HepG2 (cell line): ENCODE results near the gene SULT1E1. TPM values are rescaled to one million over a fixed set of nuclear protein-coding genes. Genes with fewer than 3 reads are reported as not detected.
A peak's percentile ranks its signal among the peaks of the same experiment; 100 is the strongest.

Experiments used
- AKAP8 ChIP-seq: sonication (generic); formaldehyde crosslinking; IDR thresholded peaks from 2 replicates; pipeline ENCODE4 v1.5.1; 2020; ENCODE audit warnings: mild to moderate bottlenecking, missing genetic modification reagents
- BCL6 ChIP-seq: IDR thresholded peaks from 2 replicates; pipeline ENCODE4 v1.6.1; 2016; ENCODE audit warnings: missing genetic modification reagents, missing compliant biosample characterization
- CC2D1A ChIP-seq: sonication (generic); formaldehyde crosslinking; IDR thresholded peaks from 2 replicates; pipeline ENCODE4 v1.8.1; 2023; ENCODE audit warnings: mild to moderate bottlenecking, missing genetic modification reagents
- CENPX ChIP-seq: sonication (generic); formaldehyde crosslinking; IDR thresholded peaks from 2 replicates; pipeline ENCODE4 v1.9.0; 2021; ENCODE audit warnings: mild to moderate bottlenecking, missing genetic modification reagents, moderate library complexity
- CHD4 ChIP-seq: fragments of 200-600 bp; sonication (generic); IDR thresholded peaks from 2 replicates; pipeline ENCODE4 v1.7.0; 2017; ENCODE audit warnings: mild to moderate bottlenecking, low read length, borderline replicate concordance
- CREB1 ChIP-seq, 2 experiments: fragments of 450-650 bp in 1 of 2; IDR thresholded peaks; 2 replicates each; pipeline ENCODE4 v1.6.1; 2016 to 2017; ENCODE audit warnings: control low read depth in 1 of 2, mild to moderate bottlenecking in 1 of 2, missing compliant biosample characterization in 1 of 2, missing genetic modification characterization in 1 of 2
- FIP1L1 ChIP-seq: fragments of 200-400 bp; formaldehyde crosslinking; IDR thresholded peaks from 2 replicates; pipeline ENCODE4 v1.6.1; 2018; ENCODE audit warnings: low read depth, mild to moderate bottlenecking, low read length, moderate library complexity, borderline replicate concordance; ENCODE audit not compliant: insufficient read depth
- HNRNPL ChIP-seq: fragments of 200-400 bp; formaldehyde crosslinking; IDR thresholded peaks from 2 replicates; pipeline ENCODE4 v1.6.1; 2017; ENCODE audit warnings: mild to moderate bottlenecking, low read depth, low read length
- JUNB ChIP-seq: sonication (generic); formaldehyde crosslinking; IDR thresholded peaks from 2 replicates; pipeline ENCODE4 v1.8.0; 2022; ENCODE audit warnings: missing genetic modification reagents, mild to moderate bottlenecking, borderline replicate concordance
- KDM2A ChIP-seq: sonication (generic); formaldehyde crosslinking; IDR thresholded peaks from 2 replicates; pipeline ENCODE4 v1.4.0; 2020; ENCODE audit warnings: low read depth, missing genetic modification reagents, borderline replicate concordance
- KLF12 ChIP-seq: sonication (generic); formaldehyde crosslinking; IDR thresholded peaks from 2 replicates; pipeline ENCODE4 v1.4.0; 2020; ENCODE audit warnings: missing genetic modification reagents, borderline replicate concordance
- KLF9 ChIP-seq: IDR thresholded peaks from 2 replicates; pipeline ENCODE4 v1.6.1; 2016; ENCODE audit warnings: low read depth
- MBNL3 ChIP-seq: fragments of 250-450 bp; sonication (Bioruptor Pico); conservative IDR thresholded peaks from 2 replicates; pipeline ENCODE4 v1.8.0; 2022; ENCODE audit warnings: mild to moderate bottlenecking, inconsistent platforms
- NPAS2 ChIP-seq: sonication (generic); formaldehyde crosslinking; IDR thresholded peaks from 2 replicates; pipeline ENCODE4 v1.8.0; 2022; ENCODE audit warnings: mild to moderate bottlenecking, missing genetic modification reagents, borderline replicate concordance
- RXRA ChIP-seq: sonication (generic); formaldehyde crosslinking; IDR thresholded peaks from 2 replicates; pipeline ENCODE4 v1.5.1; 2020; ENCODE audit warnings: missing genetic modification reagents
- SMAD9 ChIP-seq: sonication (generic); formaldehyde crosslinking; IDR thresholded peaks from 2 replicates; pipeline ENCODE4 v1.5.1; 2020; ENCODE audit warnings: mild to moderate bottlenecking, missing genetic modification reagents
- SNAPC2 ChIP-seq: sonication (generic); formaldehyde crosslinking; IDR thresholded peaks from 2 replicates; pipeline ENCODE4 v1.8.1; 2022; ENCODE audit warnings: mild to moderate bottlenecking, missing genetic modification reagents
- SP140L ChIP-seq: sonication (generic); formaldehyde crosslinking; IDR thresholded peaks from 2 replicates; pipeline ENCODE4 v1.4.0; 2020; ENCODE audit warnings: missing genetic modification reagents, borderline replicate concordance
- SRSF9 ChIP-seq: fragments of 200-400 bp; formaldehyde crosslinking; IDR thresholded peaks from 2 replicates; pipeline ENCODE4 v1.6.1; 2018; ENCODE audit warnings: borderline replicate concordance, mild to moderate bottlenecking, low read depth, low read length; ENCODE audit not compliant: insufficient read depth, poor library complexity, severe bottlenecking
- TMF1 ChIP-seq: sonication (generic); formaldehyde crosslinking; IDR thresholded peaks from 2 replicates; pipeline ENCODE4 v1.8.1; 2022; ENCODE audit warnings: low read depth, missing genetic modification reagents
- ZBTB20 ChIP-seq: sonication (generic); formaldehyde crosslinking; IDR thresholded peaks from 2 replicates; pipeline ENCODE4 v1.8.1; 2023; ENCODE audit warnings: missing genetic modification reagents, low read depth, mild to moderate bottlenecking, borderline replicate concordance
- ZFP90 ChIP-seq: sonication (generic); formaldehyde crosslinking; IDR thresholded peaks from 2 replicates; pipeline ENCODE4 v1.8.0; 2022; ENCODE audit warnings: missing genetic modification reagents, mild to moderate bottlenecking, inconsistent platforms, borderline replicate concordance
- ZFY ChIP-seq: sonication (generic); formaldehyde crosslinking; IDR thresholded peaks from 2 replicates; pipeline ENCODE4 v1.4.0; 2020; ENCODE audit warnings: missing genetic modification reagents
- ZMYM3 ChIP-seq: sonication (generic); formaldehyde crosslinking; IDR thresholded peaks from 2 replicates; pipeline ENCODE4 v1.5.1; 2020; ENCODE audit warnings: mild to moderate bottlenecking, missing genetic modification reagents
- ZNF7 ChIP-seq: IDR thresholded peaks from 2 replicates; pipeline ENCODE4 v1.6.1; 2016; ENCODE audit warnings: missing biosample characterization, missing genetic modification reagents
- ZNF768 ChIP-seq: sonication (generic); formaldehyde crosslinking; IDR thresholded peaks from 2 replicates; pipeline ENCODE4 v1.4.0; 2020; ENCODE audit warnings: missing genetic modification reagents
- ZNF883 ChIP-seq: sonication (generic); formaldehyde crosslinking; IDR thresholded peaks from 2 replicates; pipeline ENCODE4 v1.5.1; 2020; ENCODE audit warnings: mild to moderate bottlenecking, missing genetic modification reagents; ENCODE audit errors: not compliant biosample characterization
- polyA plus RNA-seq, 8 experiments: library from polyadenylated mRNA; depleted of rRNA in 3 of 8; stranded (reverse) in 7 of 8; unstranded in 1 of 8; fragments of >200 nt; fragmentation: Illumina TruSeq in 4 of 8; extraction: Trizol in 4 of 8; gene quantifications; 2 replicates each; pipeline versions ENCODE4 v1.2.1 to v1.2.3, GENCODE V29; 2011 to 2016; ENCODE audit warnings: low read depth in 4 of 8, missing spikeins in 1 of 8, mixed read lengths in 1 of 8; ENCODE audit not compliant: insufficient read depth in 1 of 8
- total RNA-seq, 5 experiments: library from RNA; depleted of rRNA; stranded (reverse); fragments of >200 nt; fragmentation: Illumina TruSeq; extraction: Trizol; gene quantifications; 2 replicates each; pipeline ENCODE4 v1.2.3, GENCODE V29; 2016; ENCODE audit warnings: low read depth in 1 of 5
- TF ChIP-seq, protein P1 (sequence below): sonication (generic); formaldehyde crosslinking; IDR thresholded peaks from 2 replicates; pipeline ENCODE4 v1.5.0; 2020; ENCODE audit warnings: mild to moderate bottlenecking, missing genetic modification reagents
- TF ChIP-seq, protein P2 (sequence below): sonication (generic); formaldehyde crosslinking; IDR thresholded peaks from 2 replicates; pipeline ENCODE4 v1.8.0; 2022; ENCODE audit warnings: missing genetic modification reagents, mild to moderate bottlenecking, inconsistent platforms, borderline replicate concordance

SULT1E1 gene
- total and polyA plus RNA-seq, 2 of the 13 experiments (the other 11 are each of a cell fraction or from before 2014, with no cell fraction given) = 1.7 to 3.9 TPM

DNA sequence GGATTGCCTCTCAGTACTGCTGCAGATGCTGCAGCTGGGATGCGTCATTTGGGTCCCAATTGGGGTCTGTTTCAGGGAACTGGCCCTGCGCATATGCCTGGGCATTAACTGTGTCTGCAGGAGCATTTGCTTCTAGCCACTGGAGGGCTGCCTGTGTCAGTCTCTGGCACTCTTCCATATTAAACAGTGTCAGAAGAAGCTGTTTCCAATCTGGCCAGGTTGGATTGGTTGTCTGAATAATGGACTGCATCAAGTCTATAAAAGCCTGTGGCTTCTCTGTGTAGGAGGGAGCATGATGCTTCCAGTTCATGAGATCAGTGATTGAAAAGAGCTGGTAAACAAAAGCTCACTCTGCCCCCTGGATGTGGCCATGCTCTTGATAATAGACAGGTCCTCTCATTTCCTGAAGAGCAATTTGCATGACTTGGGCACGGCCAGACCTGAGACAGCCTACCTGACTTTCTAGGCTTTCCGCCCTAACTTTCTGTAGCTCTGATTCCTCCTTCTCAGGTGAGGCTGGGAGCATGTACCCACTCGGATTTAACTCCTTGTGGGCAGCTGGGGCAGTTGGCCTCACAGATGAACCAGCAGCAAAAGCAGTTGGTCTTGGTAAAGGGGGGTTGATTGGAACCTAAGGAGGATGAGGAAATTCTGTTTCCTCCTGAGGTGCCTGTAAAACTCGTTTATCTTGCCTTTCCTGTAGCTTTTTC, 29.2 kb downstream of the SULT1E1 start (continued):
- TF ChIP-seq CREB1 (IDR thresholded peaks at IDR 0.05) = no peak
- TF ChIP-seq CREB1 (CRISPR knock-in tag; IDR thresholded peaks at IDR 0.05) = no peak
- TF ChIP-seq RXRA (CRISPR knock-in tag) = no peak; the same call in 1 of the 2 replicates
- TF ChIP-seq SP140L = no peak
- no peak for TF ChIP-seq ZMYM3 (CRISPR knock-in tag)
- TF ChIP-seq ZFY (CRISPR knock-in tag) = 0 out of 2 replicates have a peak, but pooled peaks have one; percentile 5
- no peak for TF ChIP-seq CC2D1A (CRISPR knock-in tag)
- no peak for TF ChIP-seq FIP1L1
- TF ChIP-seq KDM2A (CRISPR knock-in tag) = no peak
- no peak for TF ChIP-seq NPAS2 (CRISPR knock-in tag)
- no peak for TF ChIP-seq JUNB
- TF ChIP-seq ZBTB20 (CRISPR knock-in tag) = no peak
- TF ChIP-seq, protein P1, sequence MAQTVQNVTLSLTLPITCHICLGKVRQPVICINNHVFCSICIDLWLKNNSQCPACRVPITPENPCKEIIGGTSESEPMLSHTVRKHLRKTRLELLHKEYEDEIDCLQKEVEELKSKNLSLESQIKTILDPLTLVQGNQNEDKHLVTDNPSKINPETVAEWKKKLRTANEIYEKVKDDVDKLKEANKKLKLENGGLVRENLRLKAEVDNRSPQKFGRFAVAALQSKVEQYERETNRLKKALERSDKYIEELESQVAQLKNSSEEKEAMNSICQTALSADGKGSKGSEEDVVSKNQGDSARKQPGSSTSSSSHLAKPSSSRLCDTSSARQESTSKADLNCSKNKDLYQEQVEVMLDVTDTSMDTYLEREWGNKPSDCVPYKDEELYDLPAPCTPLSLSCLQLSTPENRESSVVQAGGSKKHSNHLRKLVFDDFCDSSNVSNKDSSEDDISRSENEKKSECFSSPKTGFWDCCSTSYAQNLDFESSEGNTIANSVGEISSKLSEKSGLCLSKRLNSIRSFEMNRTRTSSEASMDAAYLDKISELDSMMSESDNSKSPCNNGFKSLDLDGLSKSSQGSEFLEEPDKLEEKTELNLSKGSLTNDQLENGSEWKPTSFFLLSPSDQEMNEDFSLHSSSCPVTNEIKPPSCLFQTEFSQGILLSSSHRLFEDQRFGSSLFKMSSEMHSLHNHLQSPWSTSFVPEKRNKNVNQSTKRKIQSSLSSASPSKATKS (CRISPR knock-in tag) = no peak
- TF ChIP-seq CHD4 = peak; percentile 62; the same call in 1 of the 2 replicates
- TF ChIP-seq SMAD9 (CRISPR knock-in tag) = no peak
- TF ChIP-seq HNRNPL = 0 out of 2 replicates have a peak, but pooled peaks have one; percentile 19
- TF ChIP-seq CENPX (CRISPR knock-in tag) = no peak
- TF ChIP-seq ZNF768 (CRISPR knock-in tag) = no peak
- no peak for TF ChIP-seq ZNF7 (CRISPR knock-in tag)
- no peak for TF ChIP-seq ZFP90 (CRISPR knock-in tag)
- no peak for TF ChIP-seq AKAP8 (CRISPR knock-in tag)
- TF ChIP-seq MBNL3 = no peak
- no peak for TF ChIP-seq SRSF9
- no peak for TF ChIP-seq SNAPC2 (CRISPR knock-in tag)
- no peak for TF ChIP-seq KLF12 (CRISPR knock-in tag)
- peak; percentile 98 for TF ChIP-seq BCL6 (CRISPR knock-in tag)
- TF ChIP-seq, protein P2, sequence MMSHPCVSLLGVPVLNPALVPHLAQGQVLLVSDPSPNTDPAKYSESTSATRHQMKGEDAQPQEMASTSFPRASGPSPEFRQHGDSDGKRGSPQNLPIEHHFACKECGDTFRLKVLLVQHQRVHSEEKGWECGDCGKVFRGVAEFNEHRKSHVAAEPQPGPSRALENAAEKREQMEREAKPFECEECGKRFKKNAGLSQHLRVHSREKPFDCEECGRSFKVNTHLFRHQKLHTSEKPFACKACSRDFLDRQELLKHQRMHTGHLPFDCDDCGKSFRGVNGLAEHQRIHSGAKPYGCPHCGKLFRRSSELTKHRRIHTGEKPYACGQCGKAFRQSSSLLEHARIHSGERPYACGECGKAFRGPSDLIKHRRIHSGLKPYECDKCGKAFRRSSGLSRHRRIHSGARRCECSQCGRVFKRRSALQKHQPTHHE (CRISPR knock-in tag) = no peak
- TF ChIP-seq KLF9 (CRISPR knock-in tag) = no peak
- no peak for TF ChIP-seq ZNF883 (CRISPR knock-in tag)
- no peak for TF ChIP-seq TMF1
